Gastroesophageal sphincter (tissue), 3 donors: ENCODE data around the gene SLC44A3.

Experiments used
- CTCF ChIP-seq, 4 experiments: fragments of 200-600 bp in 2 of 4; fragments of 450-650 bp in 2 of 4; sonication (generic) in 1 of 4; IDR thresholded peaks; one replicate each; pipeline ENCODE4 v1.5.1; 2017 to 2019; ENCODE audit warnings: antibody characterized with exemption in 4 of 4, mild to moderate bottlenecking in 2 of 4, moderate library complexity in 2 of 4
- EP300 ChIP-seq: sonication (generic); formaldehyde crosslinking; IDR thresholded peaks from one replicate; pipeline ENCODE4 v1.6.1; 2017; ENCODE audit warnings: antibody characterized with exemption, mild to moderate bottlenecking
- POLR2AphosphoS5 ChIP-seq: sonication (generic); formaldehyde crosslinking; IDR thresholded peaks from one replicate; pipeline ENCODE4 v1.6.1; 2017; ENCODE audit warnings: antibody characterized with exemption

DNA sequence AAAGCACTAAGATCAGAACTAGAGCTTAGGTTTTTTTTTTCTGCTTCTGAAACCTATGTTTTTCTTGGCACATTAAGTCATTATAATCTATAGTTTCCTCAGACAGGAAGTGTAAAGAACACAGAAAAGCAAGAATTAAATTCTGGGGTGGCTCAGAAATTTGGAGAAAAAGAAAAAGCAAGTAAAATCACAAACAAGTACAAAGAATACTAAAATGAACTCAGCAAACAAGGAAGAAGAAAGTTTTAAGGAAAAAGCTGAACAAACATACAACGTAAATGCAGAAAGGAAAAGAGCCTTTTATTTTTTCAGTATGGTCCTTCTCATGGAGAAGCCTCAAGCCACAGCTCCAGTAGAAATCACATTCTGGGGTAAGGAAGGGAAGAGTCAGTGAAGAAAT is 115.3 kb downstream of the SLC44A3 start:
- TF ChIP-seq EP300: no peak
- no peak for TF ChIP-seq CTCF (IDR thresholded peaks at IDR 0.05)
- no peak for TF ChIP-seq POLR2AphosphoS5
